ENCODE measurements around the gene SGPP2. TPM values are rescaled to one million over a fixed set of nuclear protein-coding genes. Genes with fewer than 3 reads are reported as not detected.
"Not testable (repeated sequence)": the region's sequence is repeated elsewhere in the genome, so short reads cannot be mapped to it uniquely, and the experiment has no call there.

The SGPP2 gene
- total RNA-seq, 1 experiment from 2014 or later, result not detected

GRCh38 chr2:222418739-222419138 is 5.6 kb upstream of the SGPP2 start:
- Histone ChIP-seq H3K36me3 (replicated peaks; ENCODE audit: control insufficient read depth, insufficient read depth, low read length) (no peaks in the 10 kb centered on the region), H3K27me3 (ENCODE audit: control insufficient read depth, insufficient read depth, low read length) (peaks cover 26% of the 10 kb centered on the region), H3K4me3 (ENCODE audit: insufficient read depth, low read depth, low read length) (no peak overlapping the region)
- no peak for DNase-seq

- no peak for DNase-seq
- Histone ChIP-seq H3K36me3 (replicated peaks; ENCODE audit: control insufficient read depth, insufficient read depth, low read length) (no peaks in the 10 kb centered on the region), H3K4me3 (ENCODE audit: insufficient read depth, low read depth, low read length) (no peak overlapping the region), H3K27me3 (ENCODE audit: control insufficient read depth, insufficient read depth, low read length) (peaks cover 43% of the 10 kb centered on the region)
Observed at GRCh38 chr2:222420508-222420907, 3.8 kb upstream of the SGPP2 start.

GRCh38 chr2:222421626-222422025 is 2.7 kb upstream of the SGPP2 start:
- DNase-seq, result no peak
- Histone ChIP-seq H3K27me3 (ENCODE audit: control insufficient read depth, insufficient read depth, low read length) (peaks cover 55% of the 10 kb centered on the region), H3K36me3 (replicated peaks; ENCODE audit: control insufficient read depth, insufficient read depth, low read length) (no peaks in the 10 kb centered on the region), H3K4me3 (ENCODE audit: insufficient read depth, low read depth, low read length) (no peak overlapping the region)

GRCh38 chr2:222423186-222423585 is 1.2 kb upstream of the SGPP2 start:
- Histone ChIP-seq H3K36me3 (replicated peaks; ENCODE audit: control insufficient read depth, insufficient read depth, low read length) (no peaks in the 10 kb centered on the region), H3K27me3 (ENCODE audit: control insufficient read depth, insufficient read depth, low read length) (peaks cover 70% of the 10 kb centered on the region), H3K4me3 (ENCODE audit: insufficient read depth, low read depth, low read length) (no peak overlapping the region)
- no peak for DNase-seq

GRCh38 chr2:222423632-222424275 is 589 bp upstream of the SGPP2 start:
- H3K27me3 ChIP-seq (ENCODE audit: control insufficient read depth, insufficient read depth, low read length), result peaks cover 74% of the 10 kb centered on the region
- peak overlapping the region; percentile 38 for H3K4me3 ChIP-seq (ENCODE audit: insufficient read depth, low read depth, low read length)
- H3K36me3 ChIP-seq (replicated peaks; ENCODE audit: control insufficient read depth, insufficient read depth, low read length), result no peaks in the 10 kb centered on the region
- DNase-seq, result peak; percentile 49

GRCh38 chr2:222424729-222425671 is 657 bp downstream of the SGPP2 start:
- DNase-seq, result peak; percentile 68
- Histone ChIP-seq H3K27me3 (ENCODE audit: control insufficient read depth, insufficient read depth, low read length) (peaks cover 85% of the 10 kb centered on the region), H3K4me3 (ENCODE audit: insufficient read depth, low read depth, low read length) (peak overlapping the region; percentile 38), H3K36me3 (replicated peaks; ENCODE audit: control insufficient read depth, insufficient read depth, low read length) (no peaks in the 10 kb centered on the region)

- no peaks in the 10 kb centered on the region for H3K36me3 ChIP-seq (replicated peaks; ENCODE audit: control insufficient read depth, insufficient read depth, low read length)
- H3K27me3 ChIP-seq (ENCODE audit: control insufficient read depth, insufficient read depth, low read length), result peaks cover 96% of the 10 kb centered on the region
- DNase-seq, result no peak
- no peak overlapping the region for H3K4me3 ChIP-seq (ENCODE audit: insufficient read depth, low read depth, low read length)
Observed at GRCh38 chr2:222427646-222428301, 3.4 kb downstream of the SGPP2 start.

- Histone ChIP-seq H3K27me3 (ENCODE audit: control insufficient read depth, insufficient read depth, low read length) (peaks cover 86% of the 10 kb centered on the region), H3K36me3 (replicated peaks; ENCODE audit: control insufficient read depth, insufficient read depth, low read length) (no peaks in the 10 kb centered on the region), H3K4me3 (ENCODE audit: insufficient read depth, low read depth, low read length) (no peak overlapping the region)
- DNase-seq, result no peak
Observed at GRCh38 chr2:222430071-222430470, 5.7 kb downstream of the SGPP2 start.

GRCh38 chr2:222430681-222431080 is 6.3 kb downstream of the SGPP2 start:
- no peak for DNase-seq
- Histone ChIP-seq H3K36me3 (replicated peaks; ENCODE audit: control insufficient read depth, insufficient read depth, low read length) (no peaks in the 10 kb centered on the region), H3K27me3 (ENCODE audit: control insufficient read depth, insufficient read depth, low read length) (peaks cover 82% of the 10 kb centered on the region), H3K4me3 (ENCODE audit: insufficient read depth, low read depth, low read length) (no peak overlapping the region)

- Histone ChIP-seq H3K36me3 (replicated peaks; ENCODE audit: control insufficient read depth, insufficient read depth, low read length) (no peaks in the 10 kb centered on the region), H3K27me3 (ENCODE audit: control insufficient read depth, insufficient read depth, low read length) (peaks cover 70% of the 10 kb centered on the region), H3K4me3 (ENCODE audit: insufficient read depth, low read depth, low read length) (no peak overlapping the region)
- DNase-seq, result no peak
Observed at GRCh38 chr2:222431869-222432268, 7.5 kb downstream of the SGPP2 start.

GRCh38 chr2:222433332-222434173 is 9.2 kb downstream of the SGPP2 start:
- H3K27me3 ChIP-seq (ENCODE audit: control insufficient read depth, insufficient read depth, low read length), result peaks cover 53% of the 10 kb centered on the region
- no peaks in the 10 kb centered on the region for H3K36me3 ChIP-seq (replicated peaks; ENCODE audit: control insufficient read depth, insufficient read depth, low read length)
- H3K4me3 ChIP-seq (ENCODE audit: insufficient read depth, low read depth, low read length), result no peak overlapping the region
- DNase-seq, result peak; percentile 27

GRCh38 chr2:222434204-222434603 is 9.9 kb downstream of the SGPP2 start:
- DNase-seq, result no peak
- H3K4me3 ChIP-seq (ENCODE audit: insufficient read depth, low read depth, low read length), result no peak overlapping the region
- peaks cover 49% of the 10 kb centered on the region for H3K27me3 ChIP-seq (ENCODE audit: control insufficient read depth, insufficient read depth, low read length)
- H3K36me3 ChIP-seq (replicated peaks; ENCODE audit: control insufficient read depth, insufficient read depth, low read length), result no peaks in the 10 kb centered on the region

GRCh38 chr2:222435400-222436039 is 11.2 kb downstream of the SGPP2 start:
- H3K4me3 ChIP-seq (ENCODE audit: insufficient read depth, low read depth, low read length), result not testable (repeated sequence)

GRCh38 chr2:222436040-222436413 is 11.7 kb downstream of the SGPP2 start:
- H3K27me3 ChIP-seq (ENCODE audit: control insufficient read depth, insufficient read depth, low read length), result peaks cover 32% of the 10 kb centered on the region
- DNase-seq, result no peak
- H3K36me3 ChIP-seq (replicated peaks; ENCODE audit: control insufficient read depth, insufficient read depth, low read length), result no peaks in the 10 kb centered on the region
- no peak overlapping the region for H3K4me3 ChIP-seq (ENCODE audit: insufficient read depth, low read depth, low read length)

More at GRCh38 chr2:222435400-222436039, 11.2 kb downstream of the SGPP2 start:
- H3K27me3 ChIP-seq (ENCODE audit: control insufficient read depth, insufficient read depth, low read length), result peaks cover 37% of the 10 kb centered on the region
- not testable (repeated sequence) for DNase-seq; H3K36me3 ChIP-seq (replicated peaks; ENCODE audit: control insufficient read depth, insufficient read depth, low read length)
